Activated CD4-positive, CD25-positive, alpha-beta regulatory T cell treated with anti-CD3 and anti-CD28 coated beads, Interleukin-2, amount 50 U/mL, for 24 hours (primary cell): ENCODE data around the gene SAMD4A.

Source experiments
- ATAC-seq, 2 donors: fragments of 150-1000 bp; cut with Tn5 transposase; one replicate each; pipeline ENCODE4 v1.10.0; 2021; ENCODE audit warnings: mild to moderate bottlenecking in 1 of 2, moderate library complexity in 1 of 2

SAMD4A gene

GRCh38 chr14:54686871-54687749 is 120.2 kb downstream of the SAMD4A start:
- ATAC-seq, result no peak

GRCh38 chr14:54687750-54688119 is 120.8 kb downstream of the SAMD4A start:
- no peak for ATAC-seq

GRCh38 chr14:54688229-54688628 is 121.3 kb downstream of the SAMD4A start:
- ATAC-seq, result no peak

- no peak for ATAC-seq
These were observed 123.0 kb downstream of the SAMD4A start for GRCh38 chr14:54689928-54690327.

GRCh38 chr14:54690887-54691286 is 124.0 kb downstream of the SAMD4A start:
- ATAC-seq, result no peak

GRCh38 chr14:54691525-54692283 is 124.8 kb downstream of the SAMD4A start:
- ATAC-seq, result peak; percentile 56 to 58

GRCh38 chr14:54692284-54692772 is 125.4 kb downstream of the SAMD4A start:
- ATAC-seq, result no peak

- ATAC-seq, result no peak
These were observed 126.8 kb downstream of the SAMD4A start for GRCh38 chr14:54693761-54694160.

- ATAC-seq, result no peak
These were observed 128.3 kb downstream of the SAMD4A start for GRCh38 chr14:54695196-54695595.

- ATAC-seq, result no peak
These were observed 130.1 kb downstream of the SAMD4A start for GRCh38 chr14:54697001-54697400.

- ATAC-seq, result no peak
These were observed 130.9 kb downstream of the SAMD4A start for GRCh38 chr14:54697803-54698202.

- no peak for ATAC-seq
These were observed 131.6 kb downstream of the SAMD4A start for GRCh38 chr14:54698501-54698900.

GRCh38 chr14:54698966-54699530 is 132.1 kb downstream of the SAMD4A start:
- no peak for ATAC-seq

GRCh38 chr14:54699735-54700134 is 132.8 kb downstream of the SAMD4A start:
- ATAC-seq, result no peak

- ATAC-seq, result peak in 1 of 2 donors; percentile 51
These were observed 133.8 kb downstream of the SAMD4A start for GRCh38 chr14:54700717-54701116.

- ATAC-seq, result no peak
These were observed 135.1 kb downstream of the SAMD4A start for GRCh38 chr14:54702014-54702491.

- no peak for ATAC-seq
These were observed 135.6 kb downstream of the SAMD4A start for GRCh38 chr14:54702492-54702891.

GRCh38 chr14:54703082-54703481 is 136.2 kb downstream of the SAMD4A start:
- no peak for ATAC-seq

GRCh38 chr14:54703724-54704123 is 136.8 kb downstream of the SAMD4A start:
- no peak for ATAC-seq

- ATAC-seq, result no peak
These were observed 137.8 kb downstream of the SAMD4A start for GRCh38 chr14:54704768-54705167.

GRCh38 chr14:54706769-54707168 is 139.8 kb downstream of the SAMD4A start:
- no peak for ATAC-seq

GRCh38 chr14:54708161-54708560 is 141.2 kb downstream of the SAMD4A start:
- no peak for ATAC-seq

GRCh38 chr14:54708982-54709381 is 142.1 kb downstream of the SAMD4A start:
- ATAC-seq, result no peak
